ENCODE data around the gene MISP3.
A peak's percentile ranks its signal among the peaks of the same experiment; 100 is the strongest.

The MISP3 gene

GRCh38 chr19:14053032-14053431, 19.6 kb upstream of the MISP3 start:
- DNase-seq (ENCODE audit: low read depth in 2 of 2, low spot score in 1 of 2), result no peak

GRCh38 chr19:14053500-14053899, 19.1 kb upstream of the MISP3 start:
- DNase-seq (ENCODE audit: low read depth in 2 of 2, low spot score in 1 of 2), result no peak

- no peak for DNase-seq (ENCODE audit: low read depth in 2 of 2, low spot score in 1 of 2)
Observed at GRCh38 chr19:14054099-14054498, 18.5 kb upstream of the MISP3 start.

GRCh38 chr19:14054721-14055120, 17.9 kb upstream of the MISP3 start:
- no peak for DNase-seq (ENCODE audit: low read depth in 2 of 2, low spot score in 1 of 2)

- no peak for DNase-seq (ENCODE audit: low read depth in 2 of 2, low spot score in 1 of 2)
Observed at GRCh38 chr19:14055396-14055795, 17.2 kb upstream of the MISP3 start.

GRCh38 chr19:14056069-14056666, 16.4 kb upstream of the MISP3 start:
- DNase-seq (ENCODE audit: low read depth in 2 of 2, low spot score in 1 of 2), result no peak

GRCh38 chr19:14056741-14057356, 15.7 kb upstream of the MISP3 start:
- no peak for DNase-seq (ENCODE audit: low read depth in 2 of 2, low spot score in 1 of 2)

GRCh38 chr19:14058182-14059092, 14.1 kb upstream of the MISP3 start:
- no peak for DNase-seq (ENCODE audit: low read depth in 2 of 2, low spot score in 1 of 2)

GRCh38 chr19:14059093-14059480, 13.5 kb upstream of the MISP3 start:
- DNase-seq (ENCODE audit: low read depth in 2 of 2, low spot score in 1 of 2), result no peak

- DNase-seq (ENCODE audit: low read depth in 2 of 2, low spot score in 1 of 2), result no peak
Observed at GRCh38 chr19:14059652-14060155, 12.9 kb upstream of the MISP3 start.

- no peak for DNase-seq (ENCODE audit: low read depth in 2 of 2, low spot score in 1 of 2)
Observed at GRCh38 chr19:14061081-14061749, 11.4 kb upstream of the MISP3 start.

- DNase-seq (ENCODE audit: low read depth in 2 of 2, low spot score in 1 of 2), result no peak
Observed at GRCh38 chr19:14061751-14062557, 10.6 kb upstream of the MISP3 start, which contains the start of gene PALM3. PALM3 (minus strand) TSS chr19:14062076; CDS start chr19:14061980, 96 bp downstream.

- DNase-seq (ENCODE audit: low read depth in 2 of 2, low spot score in 1 of 2), result no peak
Observed at GRCh38 chr19:14062558-14062855, 10.1 kb upstream of the MISP3 start.

GRCh38 chr19:14063105-14063504, 9.5 kb upstream of the MISP3 start:
- no peak for DNase-seq (ENCODE audit: low read depth in 2 of 2, low spot score in 1 of 2)

- DNase-seq (ENCODE audit: low read depth in 2 of 2, low spot score in 1 of 2), result no peak
Observed at GRCh38 chr19:14066134-14066533, 6.5 kb upstream of the MISP3 start.

GRCh38 chr19:14070268-14071050, 2.1 kb upstream of the MISP3 start:
- no peak for DNase-seq (ENCODE audit: low read depth in 2 of 2, low spot score in 1 of 2)

GRCh38 chr19:14073261-14073924, 807 bp downstream of the MISP3 start:
- DNase-seq (ENCODE audit: low read depth in 2 of 2, low spot score in 1 of 2), result peak in 1 of 2 donors; percentile 43

GRCh38 chr19:14073925-14074838, 1.6 kb downstream of the MISP3 start:
- no peak for DNase-seq (ENCODE audit: low read depth in 2 of 2, low spot score in 1 of 2)
